ENCODE data around the gene TBC1D10B. TPM values are rescaled to one million over a fixed set of nuclear protein-coding genes. Genes with fewer than 3 reads are reported as not detected.
A peak's percentile ranks its signal among the peaks of the same experiment; 100 is the strongest.

TBC1D10B gene
- total and polyA plus RNA-seq, 2 of the 8 experiments (the other 6 are each of a cell fraction or from before 2014, with no cell fraction given), result 15.4 to 28.6 TPM

- DNase-seq (ENCODE audit: low read depth in 1 of 2, low spot score in 2 of 2) (no peak), FAIRE-seq (no peak)
- Histone ChIP-seq H3K79me1 (ENCODE audit: low read depth, low read length) (peaks cover 5% of the 10 kb centered on the region; the same call in 1 of the 2 replicates), H2AK5ac (ENCODE audit: low read depth, low read length) (no peak overlapping the region), H3K79me2 (ENCODE audit: control insufficient read depth in 1 of 2, insufficient read depth in 2 of 2, low read length in 2 of 2) (peaks cover 0 to 4% of the 10 kb centered on the region in 2 experiments; a peak in 2 of 4 replicates), H2BK120ac (replicated peaks; ENCODE audit: low read depth, low read length) (no peak overlapping the region), H3K27ac (ENCODE audit: low read depth, low read length) (no peak overlapping the region), H2AFZ (ENCODE audit: low read length) (no peak overlapping the region), H3K4me3 (ENCODE audit: extremely low read depth in 1 of 4, insufficient read depth in 2 of 4, low read depth in 3 of 4, low read length in 4 of 4) (no peak overlapping the region), H3K56ac (replicated peaks; ENCODE audit: insufficient read length, low read depth, low read length) (no peak overlapping the region), H2BK5ac (ENCODE audit: low read depth, low read length) (no peak overlapping the region), H4K8ac (ENCODE audit: extremely low read depth, insufficient read depth, low read length) (peak overlapping the region; percentile 40; the same call in 1 of the 2 replicates), H3K4ac (replicated peaks; ENCODE audit: insufficient read length, low read depth, low read length) (no peak overlapping the region), H2BK12ac (ENCODE audit: low read depth, low read length) (no peak overlapping the region), H3K9me3 (ENCODE audit: insufficient read depth in 2 of 2, low read depth in 1 of 2, low read length in 1 of 2) (no peaks in the 10 kb centered on the region), H3K23me2 (ENCODE audit: low read depth, low read length) (peaks cover 1% of the 10 kb centered on the region; the same call in 1 of the 2 replicates), H3K9ac (replicated peaks in 1 of 4; ENCODE audit: extremely low read depth in 1 of 4, low read depth in 3 of 4, low read length in 3 of 4) (no peak overlapping the region), H2BK20ac (ENCODE audit: low read length) (no peak overlapping the region), H3K23ac (ENCODE audit: insufficient read length) (no peak overlapping the region), H3K27me3 (replicated peaks in 1 of 4; ENCODE audit: control insufficient read depth in 3 of 4, extremely low read depth in 1 of 4, insufficient read depth in 3 of 4, low read length in 3 of 4) (no peaks in the 10 kb centered on the region), H3K14ac (ENCODE audit: insufficient read length) (no peak overlapping the region), H4K5ac (ENCODE audit: insufficient read length, low read depth, low read length) (no peak overlapping the region), H3K36me3 (ENCODE audit: control insufficient read depth in 2 of 4, insufficient read depth in 4 of 4, low read length in 3 of 4) (peaks cover 0 to 11% (median 4%) of the 10 kb centered on the region in 4 experiments; a peak in 7 of 8 replicates), H2BK15ac (ENCODE audit: low read length) (no peak overlapping the region), H3K18ac (ENCODE audit: extremely low read depth, low read length) (no peak overlapping the region), H4K20me1 (replicated peaks in 1 of 2; ENCODE audit: control insufficient read depth in 1 of 2, insufficient read depth in 2 of 2, low read length in 2 of 2) (peaks cover 2 to 18% of the 10 kb centered on the region in 2 experiments), H3K4me2 (ENCODE audit: insufficient read depth in 1 of 2, low read depth in 2 of 2, low read length in 2 of 2) (no peak overlapping the region), H4K91ac (replicated peaks; ENCODE audit: insufficient read length, low read length) (no peak overlapping the region), H3K4me1 (replicated peaks in 1 of 4; ENCODE audit: control insufficient read depth in 3 of 4, insufficient read depth in 4 of 4, low read length in 3 of 4) (peaks cover 0 to 7% (median 2%) of the 10 kb centered on the region in 4 experiments; a peak in 6 of 7 replicates)
- ChIA-PET CTCF (ENCODE audit: partially characterized antibody) (interaction anchor here (1.1 to 1.7 kb wide), 3 partner anchors 17 to 122 kb away, joined by 3 to 6 read pairs (median 4); partner anchors contain the start of gene DCTPP1), POLR2A (ENCODE audit: partially characterized antibody) (interaction anchor here (1.4 to 1.5 kb wide), 2 partner anchors 14 to 18 kb away, joined by 3 to 6 read pairs; partner anchors contain the start of gene ZNF48)
- WGBS, 2 experiments (ENCODE audit: extremely low coverage in 1 of 2, insufficient coverage in 1 of 2, insufficient read length in 1 of 2, insufficient replicate concordance in 2 of 2, low coverage in 1 of 2, low lambda C conversion rate in 2 of 2, missing lambda C conversion rate in 1 of 2), result 92% methylated on average over 6 of the region's 6 CpGs; no CpG with 5 or more reads in 1 of the 2 experiments
- no peak for TF ChIP-seq KDM1A (IDR thresholded peaks at IDR 0.05; ENCODE audit: borderline replicate concordance, low read length)
Observed at GRCh38 chr16:30413112-30413806, 43.0 kb upstream of the TBC1D10B start.
